Activated naive CD4-positive, alpha-beta T cell (primary cell): ENCODE results near the gene ABTB2.

ENCODE experiments used
- DNase-seq, 4 experiments: peaks; one replicate each; lab custom pipeline; 2025; lab: John Stamatoyannopoulos, UW

The ABTB2 gene

GRCh38 chr11:34315394-34315793 lies 42.4 kb downstream of the ABTB2 start:
- no peak for DNase-seq

- no peak for DNase-seq
Observed at GRCh38 chr11:34314936-34315335, 42.9 kb downstream of the ABTB2 start.

- DNase-seq: no peak
Observed at GRCh38 chr11:34314176-34314575, 43.6 kb downstream of the ABTB2 start.

- no peak for DNase-seq
Observed at GRCh38 chr11:34313099-34313517, 44.7 kb downstream of the ABTB2 start.

- no peak for DNase-seq
Observed at GRCh38 chr11:34311126-34311525, 46.7 kb downstream of the ABTB2 start.

GRCh38 chr11:34309965-34310364 lies 47.8 kb downstream of the ABTB2 start:
- no peak for DNase-seq

GRCh38 chr11:34308913-34309585 lies 48.8 kb downstream of the ABTB2 start:
- DNase-seq: no peak

GRCh38 chr11:34308049-34308912 lies 49.5 kb downstream of the ABTB2 start:
- DNase-seq: no peak

GRCh38 chr11:34305780-34306179 lies 52.0 kb downstream of the ABTB2 start:
- DNase-seq: no peak

GRCh38 chr11:34305193-34305592 lies 52.6 kb downstream of the ABTB2 start:
- no peak for DNase-seq

- DNase-seq: no peak
Observed at GRCh38 chr11:34303028-34303570, 54.7 kb downstream of the ABTB2 start.

- no peak for DNase-seq
Observed at GRCh38 chr11:34302046-34302921, 55.5 kb downstream of the ABTB2 start.

- DNase-seq: no peak
Observed at GRCh38 chr11:34300926-34301295, 56.9 kb downstream of the ABTB2 start.

GRCh38 chr11:34300026-34300925 lies 57.5 kb downstream of the ABTB2 start:
- DNase-seq: no peak

- DNase-seq: no peak
Observed at GRCh38 chr11:34299284-34299972, 58.4 kb downstream of the ABTB2 start.

- no peak for DNase-seq
Observed at GRCh38 chr11:34298871-34299270, 58.9 kb downstream of the ABTB2 start.

- no peak for DNase-seq
Observed at GRCh38 chr11:34296412-34296811, 61.4 kb downstream of the ABTB2 start.

GRCh38 chr11:34292546-34292945 lies 65.3 kb downstream of the ABTB2 start:
- DNase-seq: no peak

- DNase-seq: no peak
Observed at GRCh38 chr11:34292111-34292510, 65.7 kb downstream of the ABTB2 start.

GRCh38 chr11:34290926-34291325 lies 66.9 kb downstream of the ABTB2 start:
- no peak for DNase-seq
